T-helper 2 cell treated with Interferon-gamma antibody and Interleukin-4, amounts not matched to agents 5 μg/mL and 100 μg/mL, for 36 hours (primary cell): ENCODE data around the gene ZBTB17.

Experiments
- DNase-seq: peaks from one replicate; pipeline ENCODE4 v3.0.0; 2021; ENCODE audit warnings: low spot score
- H3K27ac Mint-ChIP-seq: one replicate; pipeline ENCODE4 v1.8.0; 2021; ENCODE audit warnings: mild to moderate bottlenecking, mixed read lengths
- H3K27me3 Mint-ChIP-seq: one replicate; pipeline ENCODE4 v1.8.0; 2021; ENCODE audit warnings: low read depth, mixed read lengths
- H3K36me3 Mint-ChIP-seq: one replicate; pipeline ENCODE4 v1.8.0; 2021; ENCODE audit warnings: low read depth, mixed read lengths
- H3K4me1 Mint-ChIP-seq: one replicate; pipeline ENCODE4 v1.8.0; 2021; ENCODE audit warnings: low read depth, mixed read lengths
- H3K4me3 Mint-ChIP-seq: one replicate; pipeline ENCODE4 v1.8.0; 2022; ENCODE audit warnings: mild to moderate bottlenecking, moderate library complexity, mixed read lengths
- H3K9me3 Mint-ChIP-seq: one replicate; pipeline ENCODE4 v1.8.0; 2021; ENCODE audit warnings: mixed read lengths

ZBTB17 gene

GRCh38 chr1:15940110-15941043, 35.5 kb downstream of the ZBTB17 start:
- H3K27me3 Mint-ChIP-seq, result no peaks in the 10 kb centered on the region
- peaks cover 3% of the 10 kb centered on the region for H3K4me1 Mint-ChIP-seq
- no peaks in the 10 kb centered on the region for H3K9me3 Mint-ChIP-seq
- DNase-seq, result no peak
- no peak overlapping the region for H3K4me3 Mint-ChIP-seq
- H3K36me3 Mint-ChIP-seq, result peaks cover 35% of the 10 kb centered on the region
- H3K27ac Mint-ChIP-seq, result no peak overlapping the region

- Mint-ChIP-seq H3K36me3 (peaks cover 44% of the 10 kb centered on the region), H3K27me3 (no peaks in the 10 kb centered on the region)
These were observed 36.5 kb downstream of the ZBTB17 start for GRCh38 chr1:15939181-15940109.

GRCh38 chr1:15938628-15939161, 37.2 kb downstream of the ZBTB17 start:
- peaks cover 49% of the 10 kb centered on the region for H3K36me3 Mint-ChIP-seq

More at GRCh38 chr1:15939181-15940109, 36.5 kb downstream of the ZBTB17 start:
- no peak for DNase-seq
- peaks cover 3% of the 10 kb centered on the region for H3K4me1 Mint-ChIP-seq
- no peaks in the 10 kb centered on the region for H3K9me3 Mint-ChIP-seq
- H3K27ac Mint-ChIP-seq, result peak overlapping the region; percentile 61
- no peak overlapping the region for H3K4me3 Mint-ChIP-seq

GRCh38 chr1:15937706-15938168, 38.2 kb downstream of the ZBTB17 start:
- H3K36me3 Mint-ChIP-seq, result peaks cover 59% of the 10 kb centered on the region
- no peak overlapping the region for H3K4me3 Mint-ChIP-seq
- no peaks in the 10 kb centered on the region for H3K9me3 Mint-ChIP-seq
- H3K4me1 Mint-ChIP-seq, result peaks cover 3% of the 10 kb centered on the region
- no peak for DNase-seq
- H3K27ac Mint-ChIP-seq, result peak overlapping the region; percentile 65
- no peaks in the 10 kb centered on the region for H3K27me3 Mint-ChIP-seq

More at GRCh38 chr1:15938628-15939161, 37.2 kb downstream of the ZBTB17 start:
- no peaks in the 10 kb centered on the region for H3K9me3 Mint-ChIP-seq
- H3K27ac Mint-ChIP-seq, result no peak overlapping the region
- peaks cover 3% of the 10 kb centered on the region for H3K4me1 Mint-ChIP-seq
- no peaks in the 10 kb centered on the region for H3K27me3 Mint-ChIP-seq
- H3K4me3 Mint-ChIP-seq, result no peak overlapping the region
- DNase-seq, result no peak

GRCh38 chr1:15937146-15937545, 38.8 kb downstream of the ZBTB17 start:
- no peaks in the 10 kb centered on the region for H3K9me3 Mint-ChIP-seq
- DNase-seq, result no peak
- H3K27me3 Mint-ChIP-seq, result no peaks in the 10 kb centered on the region
- peak overlapping the region; percentile 65 for H3K27ac Mint-ChIP-seq
- peaks cover 64% of the 10 kb centered on the region for H3K36me3 Mint-ChIP-seq
- peaks cover 3% of the 10 kb centered on the region for H3K4me1 Mint-ChIP-seq
- H3K4me3 Mint-ChIP-seq, result no peak overlapping the region

- no peak for DNase-seq
- no peaks in the 10 kb centered on the region for H3K9me3 Mint-ChIP-seq
- no peak overlapping the region for H3K27ac Mint-ChIP-seq
- peaks cover 3% of the 10 kb centered on the region for H3K4me1 Mint-ChIP-seq
- H3K4me3 Mint-ChIP-seq, result no peak overlapping the region
- H3K36me3 Mint-ChIP-seq, result peaks cover 71% of the 10 kb centered on the region
- H3K27me3 Mint-ChIP-seq, result no peaks in the 10 kb centered on the region
These were observed 39.9 kb downstream of the ZBTB17 start for GRCh38 chr1:15936025-15936424.

GRCh38 chr1:15935056-15935950, 40.6 kb downstream of the ZBTB17 start:
- Mint-ChIP-seq H3K36me3 (peaks cover 76% of the 10 kb centered on the region), H3K27me3 (no peaks in the 10 kb centered on the region), H3K27ac (no peak overlapping the region), H3K4me1 (peaks cover 3% of the 10 kb centered on the region), H3K4me3 (no peak overlapping the region), H3K9me3 (no peaks in the 10 kb centered on the region)
- no peak for DNase-seq

- H3K9me3 Mint-ChIP-seq, result no peaks in the 10 kb centered on the region
- peaks cover 80% of the 10 kb centered on the region for H3K36me3 Mint-ChIP-seq
- H3K27ac Mint-ChIP-seq, result no peak overlapping the region
- DNase-seq, result no peak
- H3K27me3 Mint-ChIP-seq, result no peaks in the 10 kb centered on the region
- H3K4me3 Mint-ChIP-seq, result no peak overlapping the region
- H3K4me1 Mint-ChIP-seq, result peaks cover 3% of the 10 kb centered on the region
These were observed 41.5 kb downstream of the ZBTB17 start for GRCh38 chr1:15934211-15935055.

- Mint-ChIP-seq H3K27ac (no peak overlapping the region), H3K27me3 (no peaks in the 10 kb centered on the region), H3K36me3 (peaks cover 82% of the 10 kb centered on the region), H3K4me1 (peaks cover 3% of the 10 kb centered on the region), H3K9me3 (no peaks in the 10 kb centered on the region), H3K4me3 (no peak overlapping the region)
- DNase-seq, result no peak
These were observed 42.2 kb downstream of the ZBTB17 start for GRCh38 chr1:15933684-15934083.

GRCh38 chr1:15932612-15933011, 43.3 kb downstream of the ZBTB17 start:
- no peak for DNase-seq
- Mint-ChIP-seq H3K27ac (no peak overlapping the region), H3K9me3 (no peaks in the 10 kb centered on the region), H3K27me3 (no peaks in the 10 kb centered on the region), H3K4me3 (no peak overlapping the region), H3K4me1 (peaks cover 3% of the 10 kb centered on the region), H3K36me3 (peaks cover 86% of the 10 kb centered on the region)

GRCh38 chr1:15931884-15932283, 44.0 kb downstream of the ZBTB17 start:
- Mint-ChIP-seq H3K27me3 (no peaks in the 10 kb centered on the region), H3K36me3 (peaks cover 83% of the 10 kb centered on the region), H3K4me3 (no peak overlapping the region), H3K27ac (no peak overlapping the region), H3K4me1 (no peaks in the 10 kb centered on the region), H3K9me3 (no peaks in the 10 kb centered on the region)
- DNase-seq, result no peak

- no peak for DNase-seq
- no peak overlapping the region for H3K27ac Mint-ChIP-seq
- no peak overlapping the region for H3K4me3 Mint-ChIP-seq
- H3K4me1 Mint-ChIP-seq, result no peaks in the 10 kb centered on the region
- peaks cover 81% of the 10 kb centered on the region for H3K36me3 Mint-ChIP-seq
- no peaks in the 10 kb centered on the region for H3K27me3 Mint-ChIP-seq
- no peaks in the 10 kb centered on the region for H3K9me3 Mint-ChIP-seq
These were observed 44.5 kb downstream of the ZBTB17 start for GRCh38 chr1:15931401-15931800.
